Uterus (tissue), 4 donors: Measurements from ENCODE around the gene PFN4. TPM values are rescaled to one million over a fixed set of nuclear protein-coding genes. Genes with fewer than 3 reads are reported as not detected.

Experiments
- DNase-seq, 2 donors: peaks; one replicate each; pipeline ENCODE4 v3.0.0-alpha.2; 2019 to 2020
- H3K27ac ChIP-seq, 2 donors: fragments of 200-600 bp; sonication (generic); 1 replicate in 1 of 2; 2 replicates in 1 of 2; pipeline ENCODE4 v1.5.1; 2016 to 2018
- H3K27me3 ChIP-seq, 2 donors: fragments of 200-600 bp; sonication (generic); one replicate each; pipeline ENCODE4 v1.5.1; 2018 to 2019; ENCODE audit warnings: control low read depth in 1 of 2
- H3K36me3 ChIP-seq, 2 donors: fragments of 200-600 bp; sonication (generic); one replicate each; pipeline ENCODE4 v1.5.1; 2019; ENCODE audit warnings: control low read depth in 1 of 2
- H3K4me1 ChIP-seq, 2 donors: fragments of 200-600 bp; sonication (generic); one replicate each; pipeline ENCODE4 v1.5.1; 2018 to 2019; ENCODE audit warnings: control low read depth in 1 of 2
- H3K4me3 ChIP-seq, 2 donors: fragments of 200-600 bp; sonication (generic); 1 replicate in 1 of 2; 2 replicates in 1 of 2; pipeline ENCODE4 v1.5.1; 2018 to 2019; ENCODE audit warnings: mild to moderate bottlenecking in 1 of 2
- H3K9me3 ChIP-seq, 2 donors: fragments of 200-600 bp; sonication (generic); one replicate each; pipeline ENCODE4 v1.5.1; 2019; ENCODE audit warnings: control low read depth in 1 of 2
- POLR2A ChIP-seq, 2 donors: fragments of 450-650 bp; IDR thresholded peaks; one replicate each; pipeline ENCODE4 v1.6.1; 2016; ENCODE audit warnings: antibody characterized with exemption in 2 of 2, mild to moderate bottlenecking in 1 of 2, moderate library complexity in 1 of 2
- intact Hi-C: fragments of 100-400 bp; cut with DNase I; formaldehyde crosslinking; loops from one replicate; pipeline ENCODE4 v1.15.1; 2023; ENCODE audit warnings: low total_unique reads
- total RNA-seq, 4 donors: library from RNA; depleted of rRNA in 3 of 4; stranded (reverse); fragments of >200 nt in 3 of 4; gene quantifications; one replicate each; pipeline versions ENCODE4 v1.1.0 to v1.2.4, GENCODE V29; 2014 to 2023
- TF ChIP-seq, protein P1 (sequence below), 4 experiments: fragments of 200-600 bp in 2 of 4; fragments of 450-650 bp in 2 of 4; sonication (generic) in 2 of 4; IDR thresholded peaks; one replicate each; pipeline ENCODE4 v1.5.1; 2016 to 2019; ENCODE audit warnings: antibody characterized with exemption in 4 of 4, mild to moderate bottlenecking in 2 of 4, moderate library complexity in 1 of 4
- donor health status: DM: yes; HTN: yes; CAD: no.

The PFN4 gene
- total RNA-seq, 4 donors from 2014 or later: 0.95 to 2.0 TPM; not detected in 2

DNA sequence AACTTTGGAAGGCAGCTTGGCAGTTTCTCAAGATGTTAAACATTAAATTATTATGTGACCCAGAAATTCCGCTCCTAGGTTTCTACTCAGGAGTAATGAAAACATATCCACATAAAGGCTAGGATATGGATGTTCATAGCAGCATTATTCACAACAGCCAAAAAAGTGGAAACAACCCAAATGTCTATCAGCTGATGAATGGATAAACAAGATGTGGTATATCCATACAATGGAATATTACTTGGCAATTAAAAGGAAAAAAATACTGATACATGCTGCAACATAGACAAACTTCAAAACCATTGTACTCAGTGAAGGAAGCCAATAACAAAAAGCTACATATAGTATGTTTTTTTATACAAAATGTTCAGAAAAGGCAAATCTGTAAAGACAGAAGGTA, 39.4 kb upstream of the PFN4 start:
- H3K36me3 ChIP-seq: no peaks in the 10 kb centered on the region
- TF ChIP-seq POLR2A (IDR thresholded peaks at IDR 0.05): no peak
- TF ChIP-seq, protein P1, sequence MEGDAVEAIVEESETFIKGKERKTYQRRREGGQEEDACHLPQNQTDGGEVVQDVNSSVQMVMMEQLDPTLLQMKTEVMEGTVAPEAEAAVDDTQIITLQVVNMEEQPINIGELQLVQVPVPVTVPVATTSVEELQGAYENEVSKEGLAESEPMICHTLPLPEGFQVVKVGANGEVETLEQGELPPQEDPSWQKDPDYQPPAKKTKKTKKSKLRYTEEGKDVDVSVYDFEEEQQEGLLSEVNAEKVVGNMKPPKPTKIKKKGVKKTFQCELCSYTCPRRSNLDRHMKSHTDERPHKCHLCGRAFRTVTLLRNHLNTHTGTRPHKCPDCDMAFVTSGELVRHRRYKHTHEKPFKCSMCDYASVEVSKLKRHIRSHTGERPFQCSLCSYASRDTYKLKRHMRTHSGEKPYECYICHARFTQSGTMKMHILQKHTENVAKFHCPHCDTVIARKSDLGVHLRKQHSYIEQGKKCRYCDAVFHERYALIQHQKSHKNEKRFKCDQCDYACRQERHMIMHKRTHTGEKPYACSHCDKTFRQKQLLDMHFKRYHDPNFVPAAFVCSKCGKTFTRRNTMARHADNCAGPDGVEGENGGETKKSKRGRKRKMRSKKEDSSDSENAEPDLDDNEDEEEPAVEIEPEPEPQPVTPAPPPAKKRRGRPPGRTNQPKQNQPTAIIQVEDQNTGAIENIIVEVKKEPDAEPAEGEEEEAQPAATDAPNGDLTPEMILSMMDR (IDR thresholded peaks at IDR 0.05): no peak
- no peaks in the 10 kb centered on the region for H3K27me3 ChIP-seq
- intact Hi-C loops: no loop called here
- H3K4me3 ChIP-seq: no peak overlapping the region
- H3K27ac ChIP-seq: no peak overlapping the region
- DNase-seq: no peak
- H3K4me1 ChIP-seq: no peaks in the 10 kb centered on the region
- peaks cover 0 to 9% of the 10 kb centered on the region in 2 donors for H3K9me3 ChIP-seq

GRCh38 chr2:24160761-24161160, 37.6 kb upstream of the PFN4 start:
- TF ChIP-seq, protein P1 (IDR thresholded peaks at IDR 0.05): no peak
- no peak for TF ChIP-seq POLR2A (IDR thresholded peaks at IDR 0.05)
- H3K9me3 ChIP-seq: peaks cover 0 to 9% of the 10 kb centered on the region in 2 donors
- H3K4me1 ChIP-seq: no peaks in the 10 kb centered on the region
- no peak for DNase-seq
- no peak overlapping the region for H3K4me3 ChIP-seq
- no peaks in the 10 kb centered on the region for H3K27me3 ChIP-seq
- intact Hi-C loops: no loop called here
- H3K27ac ChIP-seq: no peak overlapping the region
- H3K36me3 ChIP-seq: no peaks in the 10 kb centered on the region

DNA sequence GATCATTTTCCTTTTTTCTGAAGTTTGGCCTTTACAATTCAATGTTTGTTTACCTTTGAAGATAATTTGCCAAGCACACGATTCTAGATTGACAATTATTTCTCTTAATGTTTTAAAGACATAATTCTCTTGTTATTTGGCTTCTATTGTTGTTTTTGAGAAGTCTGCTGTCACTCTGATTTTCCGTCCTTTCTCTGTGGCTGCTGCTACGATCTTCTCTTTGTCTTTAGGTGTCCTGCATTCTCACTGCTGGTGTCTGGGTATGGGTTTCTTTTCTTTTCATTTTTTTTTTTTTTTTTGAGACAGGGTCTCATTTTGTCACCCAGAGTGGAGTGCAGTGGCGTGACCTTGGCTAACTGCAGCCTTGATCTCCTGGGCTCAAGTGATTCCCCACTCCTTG, 36.6 kb upstream of the PFN4 start:
- intact Hi-C loops: no loop called here
- DNase-seq: no peak
- Histone ChIP-seq H3K4me1 (no peaks in the 10 kb centered on the region), H3K27ac (no peak overlapping the region), H3K4me3 (no peak overlapping the region), H3K27me3 (no peaks in the 10 kb centered on the region), H3K9me3 (peaks cover 0 to 9% of the 10 kb centered on the region in 2 donors), H3K36me3 (no peaks in the 10 kb centered on the region)
- TF ChIP-seq POLR2A (IDR thresholded peaks at IDR 0.05): no peak
- TF ChIP-seq, protein P1 (IDR thresholded peaks at IDR 0.05): no peak

GRCh38 chr2:24158131-24158530, 35.0 kb upstream of the PFN4 start:
- Histone ChIP-seq H3K36me3 (no peaks in the 10 kb centered on the region), H3K27me3 (no peaks in the 10 kb centered on the region), H3K4me1 (no peaks in the 10 kb centered on the region), H3K9me3 (peaks cover 0 to 9% of the 10 kb centered on the region in 2 donors), H3K4me3 (no peak overlapping the region), H3K27ac (no peak overlapping the region)
- DNase-seq: no peak
- TF ChIP-seq POLR2A (IDR thresholded peaks at IDR 0.05): no peak
- TF ChIP-seq, protein P1 (IDR thresholded peaks at IDR 0.05): no peak
- intact Hi-C loops: no loop called here

GRCh38 chr2:24153478-24153877, 30.3 kb upstream of the PFN4 start:
- DNase-seq: no peak
- no peaks in the 10 kb centered on the region for H3K36me3 ChIP-seq
- H3K9me3 ChIP-seq: no peaks in the 10 kb centered on the region
- H3K4me1 ChIP-seq: no peaks in the 10 kb centered on the region
- no peak overlapping the region for H3K27ac ChIP-seq
- H3K27me3 ChIP-seq: no peaks in the 10 kb centered on the region
- intact Hi-C loops: no loop called here
- TF ChIP-seq, protein P1 (IDR thresholded peaks at IDR 0.05): no peak
- no peak for TF ChIP-seq POLR2A (IDR thresholded peaks at IDR 0.05)
- H3K4me3 ChIP-seq: no peak overlapping the region
